Measurements from ENCODE around the gene INAFM2. TPM values are rescaled to one million over a fixed set of nuclear protein-coding genes. Genes with fewer than 3 reads are reported as not detected.
A peak's percentile ranks its signal among the peaks of the same experiment; 100 is the strongest.

INAFM2 gene
- total and polyA plus RNA-seq, 2 donors (not counting 1 experiment from before 2014, with no cell fraction given) = 8.9 to 11.0 TPM

DNA sequence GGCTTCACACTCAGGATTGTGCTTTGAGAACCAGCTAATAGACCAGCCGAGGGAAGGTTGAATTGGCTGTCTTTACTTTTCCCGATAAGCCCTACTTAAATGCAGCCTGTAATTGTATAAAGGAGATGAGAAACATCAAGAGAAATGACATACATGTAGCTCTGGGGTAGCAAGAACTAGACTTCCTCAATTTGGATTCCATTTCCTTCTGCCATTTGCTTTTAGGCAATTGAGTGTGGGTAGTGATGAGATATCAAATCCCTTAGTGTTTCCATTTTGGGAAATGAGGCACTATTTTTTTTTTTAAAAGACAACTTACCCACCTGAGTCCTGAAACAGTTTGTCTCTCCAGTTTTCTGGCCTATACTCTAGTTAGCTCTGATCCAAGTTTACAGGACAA, 2.2 kb downstream of the INAFM2 start:
- no peak overlapping the region for H3K9ac ChIP-seq (ENCODE audit: insufficient read depth, low read length)
- peaks cover 12% of the 10 kb centered on the region for H3K4me1 ChIP-seq (ENCODE audit: control insufficient read depth, extremely low read depth, insufficient read depth, low read length)
- no peak overlapping the region for H3K4me3 ChIP-seq (replicated peaks in 1 of 4; ENCODE audit: control extremely low read depth in 1 of 4, insufficient read depth in 1 of 4, low read depth in 3 of 4, low read length in 4 of 4)

GRCh38 chr15:40327457-40327856, 4.0 kb downstream of the INAFM2 start:
- no peak overlapping the region for H3K4me3 ChIP-seq (replicated peaks in 1 of 4; ENCODE audit: control extremely low read depth in 1 of 4, insufficient read depth in 1 of 4, low read depth in 3 of 4, low read length in 4 of 4)
- H3K4me1 ChIP-seq (ENCODE audit: control insufficient read depth, extremely low read depth, insufficient read depth, low read length) = peaks cover 10% of the 10 kb centered on the region
- H3K79me2 ChIP-seq (ENCODE audit: control insufficient read depth, insufficient read depth, low read length) = peaks cover 4% of the 10 kb centered on the region
- no peak overlapping the region for H2AFZ ChIP-seq (ENCODE audit: low read length)
- H4K20me1 ChIP-seq (ENCODE audit: control insufficient read depth, extremely low read depth, insufficient read depth, low read length) = no peaks in the 10 kb centered on the region
- no peaks in the 10 kb centered on the region for H3K36me3 ChIP-seq (ENCODE audit: control insufficient read depth, insufficient read depth, low read length)
- DNase-seq (ENCODE audit: low read depth in 2 of 2) = no peak
- H3K9ac ChIP-seq (ENCODE audit: insufficient read depth, low read length) = no peak overlapping the region
- no peaks in the 10 kb centered on the region for H3K27me3 ChIP-seq (ENCODE audit: control insufficient read depth, insufficient read depth, low read length)
- no peaks in the 10 kb centered on the region for H3K9me3 ChIP-seq (ENCODE audit: control insufficient read depth, insufficient read depth, low read depth, low read length)
- no peak overlapping the region for H3K4me2 ChIP-seq (ENCODE audit: extremely low read depth, insufficient read depth, low read length)
- no peak overlapping the region for H3K27ac ChIP-seq (ENCODE audit: insufficient read depth, low read length)
- no peak for TF ChIP-seq EZH2 (IDR thresholded peaks at IDR 0.05; ENCODE audit: low read length, missing control alignments)
- no peak for TF ChIP-seq CTCF (conservative IDR thresholded peaks at IDR 0.05 in 1 of 2, IDR thresholded peaks at IDR 0.05 in 1 of 2; ENCODE audit: low read depth in 1 of 2, low read length in 2 of 2)

More for the DNA sequence above, 2.2 kb downstream of the INAFM2 start:
- H2AFZ ChIP-seq (ENCODE audit: low read length) = no peak overlapping the region
- no peaks in the 10 kb centered on the region for H4K20me1 ChIP-seq (ENCODE audit: control insufficient read depth, extremely low read depth, insufficient read depth, low read length)
- peaks cover 4% of the 10 kb centered on the region for H3K79me2 ChIP-seq (ENCODE audit: control insufficient read depth, insufficient read depth, low read length)
- H3K4me2 ChIP-seq (ENCODE audit: extremely low read depth, insufficient read depth, low read length) = no peak overlapping the region
- H3K36me3 ChIP-seq (ENCODE audit: control insufficient read depth, insufficient read depth, low read length) = no peaks in the 10 kb centered on the region
- TF ChIP-seq EZH2 (IDR thresholded peaks at IDR 0.05; ENCODE audit: low read length, missing control alignments) (no peak), CTCF (conservative IDR thresholded peaks at IDR 0.05 in 1 of 2, IDR thresholded peaks at IDR 0.05 in 1 of 2; ENCODE audit: low read depth in 1 of 2, low read length in 2 of 2) (no peak)
- H3K27me3 ChIP-seq (ENCODE audit: control insufficient read depth, insufficient read depth, low read length) = no peaks in the 10 kb centered on the region
- no peaks in the 10 kb centered on the region for H3K9me3 ChIP-seq (ENCODE audit: control insufficient read depth, insufficient read depth, low read depth, low read length)
- no peak overlapping the region for H3K27ac ChIP-seq (ENCODE audit: insufficient read depth, low read length)
- no peak for DNase-seq (ENCODE audit: low read depth in 2 of 2)

- Histone ChIP-seq H3K4me2 (ENCODE audit: extremely low read depth, insufficient read depth, low read length) (no peak overlapping the region), H3K4me3 (replicated peaks in 1 of 4; ENCODE audit: control extremely low read depth in 1 of 4, insufficient read depth in 1 of 4, low read depth in 3 of 4, low read length in 4 of 4) (no peak overlapping the region), H3K27ac (ENCODE audit: insufficient read depth, low read length) (no peak overlapping the region), H4K20me1 (ENCODE audit: control insufficient read depth, extremely low read depth, insufficient read depth, low read length) (no peaks in the 10 kb centered on the region), H3K4me1 (ENCODE audit: control insufficient read depth, extremely low read depth, insufficient read depth, low read length) (peaks cover 6% of the 10 kb centered on the region), H3K36me3 (ENCODE audit: control insufficient read depth, insufficient read depth, low read length) (no peaks in the 10 kb centered on the region), H3K27me3 (ENCODE audit: control insufficient read depth, insufficient read depth, low read length) (no peaks in the 10 kb centered on the region), H3K9me3 (ENCODE audit: control insufficient read depth, insufficient read depth, low read depth, low read length) (no peaks in the 10 kb centered on the region), H2AFZ (ENCODE audit: low read length) (no peak overlapping the region), H3K79me2 (ENCODE audit: control insufficient read depth, insufficient read depth, low read length) (peaks cover 4% of the 10 kb centered on the region), H3K9ac (ENCODE audit: insufficient read depth, low read length) (no peak overlapping the region)
- TF ChIP-seq EZH2 (IDR thresholded peaks at IDR 0.05; ENCODE audit: low read length, missing control alignments) = no peak
- TF ChIP-seq CTCF (conservative IDR thresholded peaks at IDR 0.05 in 1 of 2, IDR thresholded peaks at IDR 0.05 in 1 of 2; ENCODE audit: low read depth in 1 of 2, low read length in 2 of 2) = no peak
- DNase-seq (ENCODE audit: low read depth in 2 of 2) = peak in 1 of 2 donors; percentile 76
These were observed 4.7 kb downstream of the INAFM2 start for GRCh38 chr15:40328176-40328575.
